Progenitor cell of endocrine pancreas (in vitro differentiated cells): ENCODE results near the gene DPF3. TPM values are rescaled to one million over a fixed set of nuclear protein-coding genes. Genes with fewer than 3 reads are reported as not detected.

ENCODE experiments used
- DNase-seq: peaks from one replicate; pipeline ENCODE4 v3.0.0; 2021; ENCODE audit warnings: low spot score; ENCODE audit not compliant: unreplicated experiment
- H3K27ac Mint-ChIP-seq: 2 replicates; pipeline ENCODE4 v1.8.0; 2021; ENCODE audit warnings: mild to moderate bottlenecking, moderate library complexity, mixed read lengths
- H3K27me3 Mint-ChIP-seq: 2 replicates; pipeline ENCODE4 v1.8.0; 2021; ENCODE audit warnings: mixed read lengths
- H3K36me3 Mint-ChIP-seq: 2 replicates; pipeline ENCODE4 v1.8.0; 2022; ENCODE audit warnings: mixed read lengths; ENCODE audit not compliant: insufficient read depth
- H3K4me1 Mint-ChIP-seq: 2 replicates; pipeline ENCODE4 v1.8.0; 2021; ENCODE audit warnings: low read depth, mixed read lengths
- H3K4me3 Mint-ChIP-seq: 2 replicates; pipeline ENCODE4 v1.8.0; 2021; ENCODE audit warnings: low read depth, mild to moderate bottlenecking, moderate library complexity, mixed read lengths
- H3K9me3 Mint-ChIP-seq: 2 replicates; pipeline ENCODE4 v1.8.0; 2021; ENCODE audit warnings: low read depth, mixed read lengths
- total RNA-seq: library from RNA; stranded (reverse); gene quantifications from 2 replicates; pipeline ENCODE4 v1.2.1, GENCODE V29; 2021
- TF ChIP-seq, protein P1 (sequence below): fragments of 200-600 bp; sonication (generic); IDR thresholded peaks from one replicate; pipeline ENCODE4 v1.5.0; 2021; ENCODE audit warnings: antibody characterized with exemption, mild to moderate bottlenecking; ENCODE audit not compliant: unreplicated experiment

Gene DPF3
- total RNA-seq, 1 donor from 2014 or later = 2.2 TPM

DNA sequence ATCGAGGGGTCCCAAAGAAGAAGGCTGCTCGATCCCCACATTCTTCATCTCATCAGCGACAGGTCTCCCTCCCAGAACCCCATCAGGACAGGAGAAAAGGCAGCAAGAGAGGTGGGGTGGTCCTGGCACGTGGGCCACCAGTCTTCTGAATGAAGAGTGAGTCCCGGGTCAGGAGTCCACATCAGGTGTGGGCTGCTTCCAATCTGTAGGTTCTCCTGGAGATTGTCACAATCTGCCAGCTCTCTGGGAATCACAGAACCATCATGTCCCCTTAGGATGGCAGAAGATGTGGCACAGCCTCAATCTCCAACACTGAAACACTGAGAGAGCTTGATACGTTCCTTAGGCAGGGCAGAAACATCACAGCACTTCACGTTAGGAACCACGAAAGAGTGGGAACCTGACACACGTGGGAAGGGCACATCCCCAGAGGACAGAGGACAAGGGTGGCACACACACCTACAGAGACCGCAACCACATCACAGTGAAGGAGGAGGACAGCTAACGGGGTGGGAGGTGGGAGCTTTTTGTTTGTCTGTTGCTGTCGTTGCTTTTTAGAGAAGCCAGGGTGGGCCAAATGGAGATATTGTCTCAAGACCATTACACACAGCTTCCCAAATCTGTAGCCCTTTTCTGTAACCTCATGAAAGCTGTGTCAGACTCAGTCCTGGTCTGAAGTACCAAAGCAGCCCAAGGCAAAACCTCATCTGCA, 284.5 kb downstream of the DPF3 start:
- H3K4me1 Mint-ChIP-seq = no peaks in the 10 kb centered on the region
- no peaks in the 10 kb centered on the region for H3K9me3 Mint-ChIP-seq
- no peak overlapping the region for H3K4me3 Mint-ChIP-seq
- H3K27ac Mint-ChIP-seq = no peak overlapping the region
- DNase-seq = no peak
- TF ChIP-seq, protein P1, sequence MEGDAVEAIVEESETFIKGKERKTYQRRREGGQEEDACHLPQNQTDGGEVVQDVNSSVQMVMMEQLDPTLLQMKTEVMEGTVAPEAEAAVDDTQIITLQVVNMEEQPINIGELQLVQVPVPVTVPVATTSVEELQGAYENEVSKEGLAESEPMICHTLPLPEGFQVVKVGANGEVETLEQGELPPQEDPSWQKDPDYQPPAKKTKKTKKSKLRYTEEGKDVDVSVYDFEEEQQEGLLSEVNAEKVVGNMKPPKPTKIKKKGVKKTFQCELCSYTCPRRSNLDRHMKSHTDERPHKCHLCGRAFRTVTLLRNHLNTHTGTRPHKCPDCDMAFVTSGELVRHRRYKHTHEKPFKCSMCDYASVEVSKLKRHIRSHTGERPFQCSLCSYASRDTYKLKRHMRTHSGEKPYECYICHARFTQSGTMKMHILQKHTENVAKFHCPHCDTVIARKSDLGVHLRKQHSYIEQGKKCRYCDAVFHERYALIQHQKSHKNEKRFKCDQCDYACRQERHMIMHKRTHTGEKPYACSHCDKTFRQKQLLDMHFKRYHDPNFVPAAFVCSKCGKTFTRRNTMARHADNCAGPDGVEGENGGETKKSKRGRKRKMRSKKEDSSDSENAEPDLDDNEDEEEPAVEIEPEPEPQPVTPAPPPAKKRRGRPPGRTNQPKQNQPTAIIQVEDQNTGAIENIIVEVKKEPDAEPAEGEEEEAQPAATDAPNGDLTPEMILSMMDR = no peak
- no peaks in the 10 kb centered on the region for H3K36me3 Mint-ChIP-seq
- peaks cover 23% of the 10 kb centered on the region for H3K27me3 Mint-ChIP-seq

DNA sequence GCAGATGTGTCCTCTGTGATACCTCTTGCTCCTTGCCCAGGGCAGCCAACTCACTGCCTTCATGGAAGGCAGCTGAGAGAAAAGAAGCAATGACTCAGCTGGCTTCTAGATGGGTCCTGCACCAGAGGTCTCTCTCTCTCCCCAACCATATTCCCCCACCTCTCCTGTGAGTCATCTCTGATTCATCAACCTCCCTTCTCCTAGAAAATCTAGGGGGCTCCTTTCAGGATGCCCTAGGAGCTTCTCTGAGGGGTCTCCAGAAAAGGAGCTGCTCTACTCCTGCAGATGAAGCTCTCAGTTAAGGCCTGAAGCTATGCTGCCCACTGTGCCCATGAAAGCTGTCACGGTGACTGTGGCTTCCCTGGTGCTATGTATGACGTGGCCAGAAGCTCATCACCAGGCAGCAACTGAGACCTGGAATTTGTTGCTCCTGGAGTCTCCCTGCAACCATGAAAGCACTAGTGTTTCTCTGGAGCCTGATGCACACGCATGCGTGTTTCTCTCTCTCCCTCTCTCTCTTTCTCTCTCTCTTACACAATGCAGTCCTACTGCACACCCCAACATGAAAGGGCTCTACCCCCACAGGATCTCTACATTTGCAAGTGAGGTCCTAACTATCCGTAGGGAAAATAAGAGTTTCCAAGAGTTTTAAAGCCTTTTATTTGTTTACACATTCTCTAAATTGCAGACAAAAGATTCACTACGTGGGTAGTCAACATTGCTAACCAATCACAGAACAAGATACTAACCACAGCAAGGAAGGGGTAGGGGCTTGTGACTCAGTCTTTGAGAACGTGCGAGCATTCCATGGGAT, 285.3 kb downstream of the DPF3 start:
- no peak for DNase-seq
- Mint-ChIP-seq H3K27ac (peak overlapping the region; percentile 29), H3K36me3 (no peaks in the 10 kb centered on the region), H3K4me1 (no peaks in the 10 kb centered on the region), H3K4me3 (no peak overlapping the region), H3K27me3 (peaks cover 28% of the 10 kb centered on the region), H3K9me3 (no peaks in the 10 kb centered on the region)
- TF ChIP-seq, protein P1 = no peak

DNA sequence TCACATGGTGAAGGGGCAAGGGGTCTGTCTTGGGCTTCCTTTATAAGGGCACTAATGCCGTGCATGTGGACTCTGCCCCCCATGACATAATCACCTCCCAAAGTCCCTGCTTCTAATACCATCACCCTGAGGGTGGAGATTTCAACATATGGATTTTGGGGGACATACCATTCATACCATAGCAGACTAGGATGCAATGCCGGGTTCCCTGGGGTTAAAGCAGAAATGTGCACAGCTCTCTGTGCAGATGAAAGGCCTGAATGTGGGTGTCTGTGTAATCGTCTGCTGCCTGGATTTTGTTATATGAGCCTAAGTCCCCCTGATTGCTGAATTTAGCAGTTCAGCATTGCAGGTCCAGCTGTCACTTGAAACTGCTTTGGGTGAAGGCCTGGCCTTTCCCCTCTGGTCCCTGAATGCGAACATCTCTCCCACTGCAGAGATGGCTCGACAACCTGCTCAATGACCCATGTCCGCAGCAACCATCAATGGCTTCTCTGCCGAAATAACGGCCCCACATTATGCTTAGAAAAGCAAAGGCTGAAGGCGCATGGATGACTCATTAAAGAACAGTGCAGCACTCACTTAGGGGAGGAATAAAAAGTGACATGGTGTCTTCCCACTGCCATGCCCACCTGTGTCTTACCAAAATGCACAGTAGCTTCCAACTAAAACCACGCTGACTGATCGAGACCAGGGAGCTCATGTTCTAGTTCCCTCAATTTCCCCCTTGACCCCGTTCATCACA, 286.3 kb downstream of the DPF3 start:
- TF ChIP-seq, protein P1 = no peak
- no peak for DNase-seq
- no peaks in the 10 kb centered on the region for H3K36me3 Mint-ChIP-seq
- no peak overlapping the region for H3K4me3 Mint-ChIP-seq
- H3K27me3 Mint-ChIP-seq = peaks cover 31% of the 10 kb centered on the region
- H3K9me3 Mint-ChIP-seq = no peaks in the 10 kb centered on the region
- no peak overlapping the region for H3K27ac Mint-ChIP-seq
- no peaks in the 10 kb centered on the region for H3K4me1 Mint-ChIP-seq

DNA sequence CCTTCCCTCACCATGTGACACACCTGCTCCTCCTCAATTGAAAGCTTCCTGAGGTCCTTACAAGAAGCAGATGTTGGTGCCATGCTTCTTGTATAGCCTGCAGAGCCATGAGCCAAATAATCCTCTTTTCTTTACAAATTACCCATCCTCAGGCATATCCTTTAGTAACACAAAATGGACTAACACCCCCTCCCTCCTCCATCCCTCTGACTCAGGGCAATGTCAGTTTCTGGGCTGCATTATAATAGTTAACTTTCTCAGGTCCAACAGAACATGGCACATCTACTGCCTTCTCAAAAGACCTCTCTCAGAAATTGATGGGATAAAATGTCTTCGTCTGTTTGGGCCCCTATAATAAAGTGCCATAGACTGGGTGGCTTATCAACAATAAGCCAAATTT, 287.0 kb downstream of the DPF3 start:
- Mint-ChIP-seq H3K36me3 (no peaks in the 10 kb centered on the region), H3K27ac (no peak overlapping the region), H3K4me3 (no peak overlapping the region), H3K4me1 (no peaks in the 10 kb centered on the region), H3K9me3 (no peaks in the 10 kb centered on the region), H3K27me3 (peaks cover 27% of the 10 kb centered on the region)
- DNase-seq = no peak
- TF ChIP-seq, protein P1 = no peak

DNA sequence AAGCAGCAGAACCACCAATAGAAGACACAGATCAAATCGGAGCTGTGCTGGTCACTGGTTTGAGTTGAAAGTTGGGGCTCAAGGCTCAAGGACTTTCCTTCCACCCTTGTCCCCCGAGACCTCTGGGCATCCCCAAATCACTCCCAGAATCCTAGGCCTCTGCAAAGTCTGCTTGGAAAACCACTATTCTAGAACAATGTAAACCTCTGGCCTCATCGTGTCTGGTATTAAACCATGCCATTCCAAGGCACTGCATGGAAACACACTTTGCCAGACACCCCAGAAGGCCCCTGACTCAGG, 288.0 kb downstream of the DPF3 start:
- H3K9me3 Mint-ChIP-seq = no peaks in the 10 kb centered on the region
- H3K27ac Mint-ChIP-seq = no peak overlapping the region
- H3K36me3 Mint-ChIP-seq = no peaks in the 10 kb centered on the region
- H3K27me3 Mint-ChIP-seq = peaks cover 30% of the 10 kb centered on the region
- TF ChIP-seq, protein P1 = no peak
- H3K4me1 Mint-ChIP-seq = no peaks in the 10 kb centered on the region
- no peak overlapping the region for H3K4me3 Mint-ChIP-seq
- DNase-seq = no peak
